Measurements from ENCODE around the gene GPR3. TPM values are rescaled to one million over a fixed set of nuclear protein-coding genes. Genes with fewer than 3 reads are reported as not detected.

GPR3 gene
- total RNA-seq, 1 experiment from 2014 or later, result 0.65 TPM

DNA sequence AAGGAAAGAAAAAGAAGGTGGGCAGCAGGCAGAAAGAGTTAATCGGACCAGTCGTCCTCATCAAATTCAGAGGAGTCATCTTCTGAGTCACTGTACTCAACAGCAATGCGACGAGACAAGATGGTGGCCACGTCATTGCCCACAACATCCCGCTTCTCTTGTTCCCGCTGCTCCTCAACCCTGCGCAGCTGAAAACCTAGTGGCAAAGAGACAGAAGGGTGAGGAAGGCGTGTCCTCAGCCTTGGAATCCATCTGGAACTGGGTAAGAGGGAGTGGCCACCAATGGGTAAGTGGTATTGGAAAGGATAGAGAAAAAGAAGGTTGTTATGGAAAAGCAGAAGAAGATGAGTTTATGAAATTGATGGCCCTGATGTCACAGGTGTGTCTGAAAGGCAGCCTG is 15.7 kb downstream of the GPR3 start:
- intact Hi-C loops (cut with micrococcal nuclease), result no loop called here
- CTCF ChIA-PET, result interaction anchor here (0.7 to 1.4 kb wide), 3 partner anchors 12 to 108 kb away, joined by 3 to 17 read pairs (median 4); no protein-coding TSS in a partner anchor

DNA sequence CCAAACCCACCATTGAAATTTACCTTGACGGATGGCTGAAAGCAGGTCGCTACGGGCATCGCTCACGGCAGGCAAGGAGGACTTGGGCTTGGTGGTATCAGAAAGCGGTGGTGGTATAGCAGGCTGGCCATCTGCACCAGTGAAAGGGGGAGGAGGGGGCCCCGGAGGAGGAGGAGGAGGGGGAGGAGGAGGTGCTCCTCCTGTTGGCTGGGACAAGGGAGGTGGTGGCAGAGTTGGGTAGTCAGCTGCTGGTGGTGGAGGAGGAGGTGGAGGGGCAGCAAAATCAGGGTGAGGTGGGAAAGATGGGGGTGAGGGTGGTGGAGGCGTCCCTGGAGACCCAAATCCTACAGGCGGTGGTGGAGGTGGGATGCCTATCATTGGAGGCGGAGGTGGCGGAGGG is 17.2 kb downstream of the GPR3 start:
- H3K4me3 Mint-ChIP-seq (ENCODE audit: unreplicated experiment), result no peak overlapping the region
- H3K4me1 Mint-ChIP-seq (ENCODE audit: insufficient read depth, unreplicated experiment), result peaks cover 6% of the 10 kb centered on the region
- H3K36me3 Mint-ChIP-seq (ENCODE audit: insufficient read depth, unreplicated experiment), result peaks cover 99% of the 10 kb centered on the region
- TF ChIP-seq, protein P1, sequence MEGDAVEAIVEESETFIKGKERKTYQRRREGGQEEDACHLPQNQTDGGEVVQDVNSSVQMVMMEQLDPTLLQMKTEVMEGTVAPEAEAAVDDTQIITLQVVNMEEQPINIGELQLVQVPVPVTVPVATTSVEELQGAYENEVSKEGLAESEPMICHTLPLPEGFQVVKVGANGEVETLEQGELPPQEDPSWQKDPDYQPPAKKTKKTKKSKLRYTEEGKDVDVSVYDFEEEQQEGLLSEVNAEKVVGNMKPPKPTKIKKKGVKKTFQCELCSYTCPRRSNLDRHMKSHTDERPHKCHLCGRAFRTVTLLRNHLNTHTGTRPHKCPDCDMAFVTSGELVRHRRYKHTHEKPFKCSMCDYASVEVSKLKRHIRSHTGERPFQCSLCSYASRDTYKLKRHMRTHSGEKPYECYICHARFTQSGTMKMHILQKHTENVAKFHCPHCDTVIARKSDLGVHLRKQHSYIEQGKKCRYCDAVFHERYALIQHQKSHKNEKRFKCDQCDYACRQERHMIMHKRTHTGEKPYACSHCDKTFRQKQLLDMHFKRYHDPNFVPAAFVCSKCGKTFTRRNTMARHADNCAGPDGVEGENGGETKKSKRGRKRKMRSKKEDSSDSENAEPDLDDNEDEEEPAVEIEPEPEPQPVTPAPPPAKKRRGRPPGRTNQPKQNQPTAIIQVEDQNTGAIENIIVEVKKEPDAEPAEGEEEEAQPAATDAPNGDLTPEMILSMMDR (IDR thresholded peaks at IDR 0.05; ENCODE audit: unreplicated experiment), result no peak
- DNase-seq (ENCODE audit: unreplicated experiment), result no peak
- ChIA-PET CTCF (interaction anchor here (1.2 kb wide), 1 partner anchor 106 kb away, joined by 3 read pairs; no protein-coding TSS in a partner anchor), POLR2A (no interaction called here)
- BruUV-seq (replicated peaks), result no TSS peak
- H3K27ac Mint-ChIP-seq (ENCODE audit: low read depth, unreplicated experiment), result no peak overlapping the region
- H3K27me3 Mint-ChIP-seq (ENCODE audit: insufficient read depth, unreplicated experiment), result no peaks in the 10 kb centered on the region
- intact Hi-C loops (cut with micrococcal nuclease), result no loop called here
- H3K9me3 Mint-ChIP-seq (ENCODE audit: unreplicated experiment), result no peaks in the 10 kb centered on the region

More for the DNA sequence above, 15.7 kb downstream of the GPR3 start:
- Mint-ChIP-seq H3K4me3 (ENCODE audit: unreplicated experiment) (no peak overlapping the region), H3K4me1 (ENCODE audit: insufficient read depth, unreplicated experiment) (peaks cover 6% of the 10 kb centered on the region), H3K27me3 (ENCODE audit: insufficient read depth, unreplicated experiment) (no peaks in the 10 kb centered on the region), H3K27ac (ENCODE audit: low read depth, unreplicated experiment) (no peak overlapping the region), H3K36me3 (ENCODE audit: insufficient read depth, unreplicated experiment) (peaks cover 96% of the 10 kb centered on the region), H3K9me3 (ENCODE audit: unreplicated experiment) (no peaks in the 10 kb centered on the region)
- BruUV-seq (replicated peaks), result no TSS peak
- POLR2A ChIA-PET, result no interaction called here
- DNase-seq (ENCODE audit: unreplicated experiment), result no peak
- TF ChIP-seq, protein P1 (IDR thresholded peaks at IDR 0.05; ENCODE audit: unreplicated experiment), result no peak

DNA sequence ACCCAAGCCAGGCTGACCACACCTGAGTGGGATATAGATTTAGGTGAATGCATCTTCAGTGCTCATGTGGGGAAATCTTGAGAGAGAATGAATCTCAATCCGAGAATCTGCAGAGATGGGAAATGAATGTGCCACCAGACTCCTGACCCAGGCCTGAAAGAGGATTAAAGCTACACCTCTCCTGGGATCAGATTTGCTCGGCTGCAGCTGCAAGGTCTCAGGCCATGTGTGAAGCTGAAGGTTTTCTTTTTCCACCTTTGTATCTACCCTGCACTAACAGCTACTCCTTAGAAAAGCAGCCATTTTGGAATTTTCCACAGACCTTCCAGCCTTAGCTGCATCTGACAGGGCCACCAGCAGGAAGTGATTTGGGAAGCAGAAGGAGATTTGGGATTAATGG is 18.3 kb downstream of the GPR3 start:
- intact Hi-C loops (cut with micrococcal nuclease), result no loop called here
- TF ChIP-seq, protein P1 (IDR thresholded peaks at IDR 0.05; ENCODE audit: unreplicated experiment), result no peak
- ChIA-PET CTCF (interaction anchor here (1.0 to 2.0 kb wide), 2 partner anchors 195 to 197 kb away, joined by 3 to 4 read pairs; no protein-coding TSS in a partner anchor), POLR2A (interaction anchor here (1.0 kb wide), 2 partner anchors 8 to 193 kb away, joined by 3 to 4 read pairs; partner anchors contain the start of gene AHDC1)
- Mint-ChIP-seq H3K36me3 (ENCODE audit: insufficient read depth, unreplicated experiment) (peaks cover 100% of the 10 kb centered on the region), H3K4me3 (ENCODE audit: unreplicated experiment) (no peak overlapping the region), H3K27ac (ENCODE audit: low read depth, unreplicated experiment) (no peak overlapping the region), H3K9me3 (ENCODE audit: unreplicated experiment) (no peaks in the 10 kb centered on the region), H3K4me1 (ENCODE audit: insufficient read depth, unreplicated experiment) (peaks cover 6% of the 10 kb centered on the region), H3K27me3 (ENCODE audit: insufficient read depth, unreplicated experiment) (no peaks in the 10 kb centered on the region)
- DNase-seq (ENCODE audit: unreplicated experiment), result no peak
- BruUV-seq (replicated peaks), result no TSS peak

DNA sequence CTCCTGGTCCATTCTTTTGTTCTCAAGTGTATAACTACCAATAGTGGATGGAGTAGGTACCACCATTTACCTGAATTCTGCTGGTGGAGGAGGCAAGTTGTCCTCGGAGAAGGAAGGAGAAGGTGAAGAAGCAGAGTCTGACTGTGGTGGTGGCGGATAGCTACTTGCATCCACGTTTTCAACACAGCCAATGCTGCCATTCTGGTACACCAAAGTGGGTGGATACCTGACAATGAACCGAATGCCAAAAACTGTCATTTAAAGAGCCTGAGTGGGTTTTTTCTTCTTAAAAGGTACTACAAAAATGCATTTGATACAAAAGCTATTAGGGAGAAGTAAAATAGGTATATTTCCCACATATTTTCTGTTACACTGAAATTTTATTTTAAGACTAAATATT is 20.1 kb downstream of the GPR3 start:
- Mint-ChIP-seq H3K36me3 (ENCODE audit: insufficient read depth, unreplicated experiment) (peaks cover 92% of the 10 kb centered on the region), H3K4me1 (ENCODE audit: insufficient read depth, unreplicated experiment) (peaks cover 6% of the 10 kb centered on the region), H3K4me3 (ENCODE audit: unreplicated experiment) (no peak overlapping the region), H3K27me3 (ENCODE audit: insufficient read depth, unreplicated experiment) (no peaks in the 10 kb centered on the region), H3K27ac (ENCODE audit: low read depth, unreplicated experiment) (no peak overlapping the region), H3K9me3 (ENCODE audit: unreplicated experiment) (no peaks in the 10 kb centered on the region)
- no peak for DNase-seq (ENCODE audit: unreplicated experiment)
- ChIA-PET POLR2A (interaction anchor here (1.3 to 1.6 kb wide), 2 partner anchors 16 to 189 kb away, joined by 4 read pairs; no protein-coding TSS in a partner anchor), CTCF (interaction anchor here (1.2 to 2.1 kb wide), 3 partner anchors 17 to 193 kb away, joined by 4 to 12 read pairs (median 4); no protein-coding TSS in a partner anchor)
- TF ChIP-seq, protein P1 (IDR thresholded peaks at IDR 0.05; ENCODE audit: unreplicated experiment), result no peak
- intact Hi-C loops (cut with micrococcal nuclease), result no loop called here
- no TSS peak for BruUV-seq (replicated peaks)
